ENCODE results near the gene DYRK1A. TPM values are rescaled to one million over a fixed set of nuclear protein-coding genes. Genes with fewer than 3 reads are reported as not detected.
A peak's percentile ranks its signal among the peaks of the same experiment; 100 is the strongest.

The DYRK1A gene
- total and polyA plus RNA-seq, 3 experiments from 2014 or later = 3.7 to 69.6 (median 66.1) TPM

GRCh38 chr21:37392441-37392840, 25.9 kb downstream of the DYRK1A start:
- no peak overlapping the region for H3K27ac ChIP-seq (ENCODE audit: low read depth, low read length)
- Mint-ChIP-seq H3K4me1 (peaks cover 84 to 94% (median 93%) of the 10 kb centered on the region in 3 donors), H3K27me3 (no peaks in the 10 kb centered on the region), H3K27ac (peak overlapping the region in 4 of 8 donors; percentile 32 to 72 (median 44)), H3K9me3 (no peaks in the 10 kb centered on the region), H3K36me3 (peaks cover 0 to 11% (median 2%) of the 10 kb centered on the region in 3 donors), H3K4me3 (peak overlapping the region in 5 of 7 donors; percentile 15 to 59 (median 30))
- DNase-seq = no peak
- H3K27me3 ChIP-seq (ENCODE audit: insufficient read depth, low read length, poor library complexity, severe bottlenecking) = no peaks in the 10 kb centered on the region
- ChIA-PET CTCF (interaction anchor here (1.1 kb wide), 1 partner anchor 14 kb away, joined by 4 read pairs; no protein-coding TSS in a partner anchor), POLR2A (no interaction called here)
- no peak overlapping the region for H3K4me3 ChIP-seq (ENCODE audit: low read length)
- no peaks in the 10 kb centered on the region for H3K36me3 ChIP-seq (ENCODE audit: insufficient read depth, low read length)
- no peaks in the 10 kb centered on the region for H3K9me3 ChIP-seq (ENCODE audit: low read length)
- peaks cover 75% of the 10 kb centered on the region for H3K4me1 ChIP-seq (ENCODE audit: insufficient read depth, low read length)

- Mint-ChIP-seq H3K27ac (peak overlapping the region in 6 of 8 donors; percentile 4 to 72 (median 32)), H3K9me3 (no peaks in the 10 kb centered on the region), H3K4me3 (peak overlapping the region in 6 of 7 donors; percentile 22 to 59 (median 28)), H3K4me1 (peaks cover 83 to 94% (median 93%) of the 10 kb centered on the region in 3 donors), H3K36me3 (peaks cover 0 to 10% (median 2%) of the 10 kb centered on the region in 3 donors), H3K27me3 (no peaks in the 10 kb centered on the region)
- no peak overlapping the region for H3K4me3 ChIP-seq (ENCODE audit: low read length)
- ChIA-PET CTCF (no interaction called here), POLR2A (no interaction called here)
- no peaks in the 10 kb centered on the region for H3K27me3 ChIP-seq (ENCODE audit: insufficient read depth, low read length, poor library complexity, severe bottlenecking)
- H3K4me1 ChIP-seq (ENCODE audit: insufficient read depth, low read length) = peaks cover 72% of the 10 kb centered on the region
- H3K27ac ChIP-seq (ENCODE audit: low read depth, low read length) = no peak overlapping the region
- no peak for DNase-seq
- no peaks in the 10 kb centered on the region for H3K9me3 ChIP-seq (ENCODE audit: low read length)
- no peaks in the 10 kb centered on the region for H3K36me3 ChIP-seq (ENCODE audit: insufficient read depth, low read length)
Observed at GRCh38 chr21:37393030-37393429, 26.5 kb downstream of the DYRK1A start.

DNA sequence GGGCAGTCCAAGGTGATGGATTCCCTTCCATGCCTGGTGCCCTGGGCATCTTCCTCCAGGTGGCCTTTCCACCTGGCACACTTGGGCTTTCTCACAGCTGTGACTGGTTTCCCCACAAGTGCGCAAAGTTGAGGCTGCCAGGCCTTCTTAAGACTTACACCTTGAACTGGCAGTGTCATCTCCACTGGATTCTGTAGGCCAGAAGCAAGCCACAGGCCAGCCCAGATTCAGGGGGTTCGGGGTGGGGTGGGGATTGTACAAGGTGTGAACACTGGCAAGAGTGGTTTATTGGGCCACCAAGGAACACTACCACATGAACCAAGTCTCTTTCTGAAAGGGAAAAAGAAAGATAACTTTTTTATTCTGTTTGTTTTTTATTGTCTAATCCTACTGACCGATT, 27.2 kb downstream of the DYRK1A start:
- Histone ChIP-seq H3K27ac (ENCODE audit: low read depth, low read length) (no peak overlapping the region), H3K36me3 (ENCODE audit: insufficient read depth, low read length) (no peaks in the 10 kb centered on the region), H3K9me3 (ENCODE audit: low read length) (no peaks in the 10 kb centered on the region), H3K27me3 (ENCODE audit: insufficient read depth, low read length, poor library complexity, severe bottlenecking) (no peaks in the 10 kb centered on the region), H3K4me1 (ENCODE audit: insufficient read depth, low read length) (peaks cover 75% of the 10 kb centered on the region), H3K4me3 (ENCODE audit: low read length) (no peak overlapping the region)
- ChIA-PET POLR2A (no interaction called here), CTCF (no interaction called here)
- Mint-ChIP-seq H3K4me1 (peaks cover 86 to 94% (median 94%) of the 10 kb centered on the region in 3 donors), H3K9me3 (no peaks in the 10 kb centered on the region), H3K27ac (peak overlapping the region in 4 of 8 donors; percentile 2 to 56 (median 34)), H3K36me3 (peaks cover 0 to 10% (median 2%) of the 10 kb centered on the region in 3 donors), H3K4me3 (peak overlapping the region in 5 of 7 donors; percentile 22 to 59 (median 28)), H3K27me3 (no peaks in the 10 kb centered on the region)
- no peak for DNase-seq

GRCh38 chr21:37395961-37396360, 29.4 kb downstream of the DYRK1A start:
- POLR2A ChIA-PET = no interaction called here
- Mint-ChIP-seq H3K4me3 (peak overlapping the region in 5 of 7 donors; percentile 1 to 80 (median 39)), H3K27ac (peak overlapping the region in 4 of 8 donors; percentile 10 to 52 (median 39)), H3K4me1 (peaks cover 86 to 97% (median 95%) of the 10 kb centered on the region in 3 donors), H3K27me3 (no peaks in the 10 kb centered on the region), H3K9me3 (no peaks in the 10 kb centered on the region), H3K36me3 (peaks cover 0 to 9% (median 2%) of the 10 kb centered on the region in 3 donors)
- DNase-seq = no peak
- Histone ChIP-seq H3K27ac (ENCODE audit: low read depth, low read length) (no peak overlapping the region), H3K36me3 (ENCODE audit: insufficient read depth, low read length) (no peaks in the 10 kb centered on the region), H3K4me1 (ENCODE audit: insufficient read depth, low read length) (peaks cover 72% of the 10 kb centered on the region), H3K27me3 (ENCODE audit: insufficient read depth, low read length, poor library complexity, severe bottlenecking) (no peaks in the 10 kb centered on the region), H3K9me3 (ENCODE audit: low read length) (no peaks in the 10 kb centered on the region), H3K4me3 (ENCODE audit: low read length) (no peak overlapping the region)
- CTCF ChIA-PET = no interaction called here

DNA sequence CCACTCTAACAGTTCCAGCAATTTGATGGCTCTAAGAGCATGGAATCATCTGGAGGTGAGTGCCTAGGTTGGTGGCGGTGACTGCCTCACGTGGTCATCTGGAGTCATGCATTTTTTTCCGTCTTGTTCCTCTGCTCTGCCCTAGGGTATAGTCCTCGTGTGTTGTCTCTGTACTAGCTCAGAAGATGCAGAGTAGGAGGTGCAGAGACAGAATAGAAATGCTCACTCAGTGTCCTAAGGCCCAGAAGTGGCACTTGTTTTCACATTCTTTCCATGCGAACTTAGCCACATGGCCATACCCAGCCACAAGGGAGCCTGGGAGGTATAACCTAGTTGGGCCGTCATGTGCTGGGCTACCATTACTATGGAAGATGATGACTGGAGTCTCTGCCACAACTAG, 30.3 kb downstream of the DYRK1A start:
- peaks cover 80 to 97% (median 95%) of the 10 kb centered on the region in 3 donors for H3K4me1 Mint-ChIP-seq
- Histone ChIP-seq H3K36me3 (ENCODE audit: insufficient read depth, low read length) (no peaks in the 10 kb centered on the region), H3K9me3 (ENCODE audit: low read length) (no peaks in the 10 kb centered on the region), H3K27me3 (ENCODE audit: insufficient read depth, low read length, poor library complexity, severe bottlenecking) (no peaks in the 10 kb centered on the region), H3K27ac (ENCODE audit: low read depth, low read length) (no peak overlapping the region), H3K4me1 (ENCODE audit: insufficient read depth, low read length) (peaks cover 63% of the 10 kb centered on the region), H3K4me3 (ENCODE audit: low read length) (no peak overlapping the region)
- peaks cover 3 to 10% (median 3%) of the 10 kb centered on the region in 3 donors for H3K36me3 Mint-ChIP-seq
- peaks cover 0 to 2% (median 2%) of the 10 kb centered on the region in 5 donors for H3K9me3 Mint-ChIP-seq
- DNase-seq = no peak
- H3K27ac Mint-ChIP-seq = peak overlapping the region in 3 of 8 donors; percentile 28 to 39 (median 33)
- POLR2A ChIA-PET = no interaction called here
- peak overlapping the region in 4 of 7 donors; percentile 31 to 68 (median 40) for H3K4me3 Mint-ChIP-seq
- CTCF ChIA-PET = no interaction called here
- H3K27me3 Mint-ChIP-seq = no peaks in the 10 kb centered on the region

DNA sequence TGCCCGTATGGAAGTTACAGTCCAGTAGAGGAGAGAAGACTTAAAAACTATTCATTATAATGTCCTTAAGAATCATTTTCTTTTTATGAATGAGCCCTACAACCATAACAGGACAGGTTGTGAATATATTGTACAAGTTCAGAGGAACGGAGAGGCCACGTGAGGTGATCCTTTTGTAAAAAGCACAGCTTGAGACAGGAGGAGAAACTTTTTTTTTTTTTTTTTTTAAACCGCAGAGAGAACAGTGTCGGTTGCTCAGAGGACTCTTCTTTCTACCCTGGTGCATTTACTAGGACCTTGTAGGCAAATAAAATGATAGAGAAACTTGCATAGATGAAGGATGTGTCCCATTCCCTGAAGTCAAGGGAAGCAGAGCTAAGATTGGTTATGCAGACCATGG, 32.1 kb downstream of the DYRK1A start:
- Mint-ChIP-seq H3K27me3 (no peaks in the 10 kb centered on the region), H3K9me3 (peaks cover 10 to 13% (median 10%) of the 10 kb centered on the region in 5 donors), H3K4me1 (peaks cover 79 to 98% (median 96%) of the 10 kb centered on the region in 3 donors), H3K36me3 (peaks cover 9 to 18% (median 11%) of the 10 kb centered on the region in 3 donors), H3K27ac (peak overlapping the region in 7 of 8 donors; percentile 9 to 80 (median 69)), H3K4me3 (peak overlapping the region; percentile 36 to 74 (median 66))
- H3K36me3 ChIP-seq (ENCODE audit: insufficient read depth, low read length) = no peaks in the 10 kb centered on the region
- no peaks in the 10 kb centered on the region for H3K27me3 ChIP-seq (ENCODE audit: insufficient read depth, low read length, poor library complexity, severe bottlenecking)
- CTCF ChIA-PET = no interaction called here
- DNase-seq = peak in 2 of 5 donors; percentile 14 to 49
- H3K27ac ChIP-seq (ENCODE audit: low read depth, low read length) = no peak overlapping the region
- peaks cover 5% of the 10 kb centered on the region for H3K9me3 ChIP-seq (ENCODE audit: low read length)
- POLR2A ChIA-PET = no interaction called here
- H3K4me1 ChIP-seq (ENCODE audit: insufficient read depth, low read length) = peaks cover 47% of the 10 kb centered on the region
- H3K4me3 ChIP-seq (ENCODE audit: low read length) = no peak overlapping the region

GRCh38 chr21:37402251-37402867, 35.8 kb downstream of the DYRK1A start:
- DNase-seq = no peak
- Mint-ChIP-seq H3K27me3 (no peaks in the 10 kb centered on the region), H3K27ac (peak overlapping the region in 2 of 8 donors; percentile 19 to 27), H3K9me3 (peaks cover 10 to 13% (median 10%) of the 10 kb centered on the region in 5 donors), H3K4me1 (peaks cover 81 to 100% (median 97%) of the 10 kb centered on the region in 3 donors), H3K4me3 (peak overlapping the region in 3 of 7 donors; percentile 7 to 33 (median 13)), H3K36me3 (peaks cover 9 to 18% (median 10%) of the 10 kb centered on the region in 3 donors)
- Histone ChIP-seq H3K4me3 (ENCODE audit: low read length) (no peak overlapping the region), H3K27me3 (ENCODE audit: insufficient read depth, low read length, poor library complexity, severe bottlenecking) (no peaks in the 10 kb centered on the region), H3K36me3 (ENCODE audit: insufficient read depth, low read length) (no peaks in the 10 kb centered on the region), H3K9me3 (ENCODE audit: low read length) (peaks cover 5% of the 10 kb centered on the region), H3K4me1 (ENCODE audit: insufficient read depth, low read length) (peaks cover 56% of the 10 kb centered on the region), H3K27ac (ENCODE audit: low read depth, low read length) (no peak overlapping the region)
- POLR2A ChIA-PET = no interaction called here
- CTCF ChIA-PET = no interaction called here

GRCh38 chr21:37405629-37406028, 39.1 kb downstream of the DYRK1A start:
- H3K4me1 ChIP-seq (ENCODE audit: insufficient read depth, low read length) = peaks cover 61% of the 10 kb centered on the region
- Mint-ChIP-seq H3K4me3 (peak overlapping the region in 6 of 7 donors; percentile 27 to 54 (median 36)), H3K27ac (peak overlapping the region in 5 of 8 donors; percentile 18 to 63 (median 29)), H3K36me3 (peaks cover 12 to 18% (median 17%) of the 10 kb centered on the region in 3 donors), H3K4me1 (peaks cover 77 to 98% (median 97%) of the 10 kb centered on the region in 3 donors), H3K27me3 (no peaks in the 10 kb centered on the region), H3K9me3 (peaks cover 10 to 13% (median 10%) of the 10 kb centered on the region in 5 donors)
- no peak overlapping the region for H3K27ac ChIP-seq (ENCODE audit: low read depth, low read length)
- H3K4me3 ChIP-seq (ENCODE audit: low read length) = no peak overlapping the region
- no peaks in the 10 kb centered on the region for H3K27me3 ChIP-seq (ENCODE audit: insufficient read depth, low read length, poor library complexity, severe bottlenecking)
- H3K36me3 ChIP-seq (ENCODE audit: insufficient read depth, low read length) = no peaks in the 10 kb centered on the region
- peaks cover 5% of the 10 kb centered on the region for H3K9me3 ChIP-seq (ENCODE audit: low read length)
- ChIA-PET POLR2A (no interaction called here), CTCF (no interaction called here)
- no peak for DNase-seq

All from CD8-positive, alpha-beta memory T cell (primary cell).